ENCODE data around the gene DLEC1. TPM values are rescaled to one million over a fixed set of nuclear protein-coding genes. Genes with fewer than 3 reads are reported as not detected.
A peak's percentile ranks its signal among the peaks of the same experiment; 100 is the strongest.

Gene DLEC1
- polyA plus RNA-seq, 1 experiment, result 0.04 TPM

GRCh38 chr3:37991823-37992222, 47.2 kb upstream of the DLEC1 start:
- H3K27me3 ChIP-seq (ENCODE audit: control insufficient read depth, insufficient read depth, low read length), result peaks cover 4% of the 10 kb centered on the region
- ChIA-PET CTCF (interaction anchor here (2.1 kb wide), 1 partner anchor 12 kb away, joined by 4 read pairs; no protein-coding TSS in a partner anchor), POLR2A (no interaction called here)
- H3K27ac ChIP-seq (ENCODE audit: low read depth, low read length), result no peak overlapping the region
- TF ChIP-seq CTCF (IDR thresholded peaks at IDR 0.05; ENCODE audit: low read depth, low read length), result no peak
- DNase-seq (ENCODE audit: low read depth, low spot score), result no peak
- no peak overlapping the region for H3K4me3 ChIP-seq (ENCODE audit: low read depth, low read length)
- no peaks in the 10 kb centered on the region; the same call in 1 of the 2 replicates for H3K9me3 ChIP-seq (ENCODE audit: control insufficient read depth, insufficient read depth, low read length)

GRCh38 chr3:37992271-37993066, 46.5 kb upstream of the DLEC1 start:
- H3K9me3 ChIP-seq (ENCODE audit: control insufficient read depth, insufficient read depth, low read length), result no peaks in the 10 kb centered on the region; the same call in 1 of the 2 replicates
- POLR2A ChIA-PET, result no interaction called here
- peaks cover 4% of the 10 kb centered on the region for H3K27me3 ChIP-seq (ENCODE audit: control insufficient read depth, insufficient read depth, low read length)
- TF ChIP-seq CTCF (IDR thresholded peaks at IDR 0.05; ENCODE audit: low read depth, low read length), result no peak
- no peak overlapping the region for H3K4me3 ChIP-seq (ENCODE audit: low read depth, low read length)
- DNase-seq (ENCODE audit: low read depth, low spot score), result no peak
- CTCF ChIA-PET, result interaction anchor here (2.1 kb wide), 1 partner anchor 11 kb away, joined by 4 read pairs; no protein-coding TSS in a partner anchor
- H3K27ac ChIP-seq (ENCODE audit: low read depth, low read length), result no peak overlapping the region

GRCh38 chr3:37993067-37993455, 45.9 kb upstream of the DLEC1 start:
- CTCF ChIA-PET, result interaction anchor here (2.1 kb wide), 1 partner anchor 11 kb away, joined by 4 read pairs; no protein-coding TSS in a partner anchor
- Histone ChIP-seq H3K27me3 (ENCODE audit: control insufficient read depth, insufficient read depth, low read length) (peaks cover 4% of the 10 kb centered on the region), H3K27ac (ENCODE audit: low read depth, low read length) (no peak overlapping the region), H3K4me3 (ENCODE audit: low read depth, low read length) (no peak overlapping the region), H3K9me3 (ENCODE audit: control insufficient read depth, insufficient read depth, low read length) (no peaks in the 10 kb centered on the region; the same call in 1 of the 2 replicates)
- DNase-seq (ENCODE audit: low read depth, low spot score), result no peak
- POLR2A ChIA-PET, result no interaction called here
- no peak for TF ChIP-seq CTCF (IDR thresholded peaks at IDR 0.05; ENCODE audit: low read depth, low read length)

GRCh38 chr3:37993460-37993819, 45.6 kb upstream of the DLEC1 start:
- Histone ChIP-seq H3K27me3 (ENCODE audit: control insufficient read depth, insufficient read depth, low read length) (peaks cover 4% of the 10 kb centered on the region), H3K27ac (ENCODE audit: low read depth, low read length) (peak overlapping the region; percentile 85), H3K9me3 (ENCODE audit: control insufficient read depth, insufficient read depth, low read length) (no peaks in the 10 kb centered on the region; the same call in 1 of the 2 replicates), H3K4me3 (ENCODE audit: low read depth, low read length) (peak overlapping the region; percentile 67)
- DNase-seq (ENCODE audit: low read depth, low spot score), result no peak
- POLR2A ChIA-PET, result no interaction called here
- TF ChIP-seq CTCF (IDR thresholded peaks at IDR 0.05; ENCODE audit: low read depth, low read length), result no peak
- CTCF ChIA-PET, result interaction anchor here (2.1 kb wide), 1 partner anchor 10 kb away, joined by 4 read pairs; no protein-coding TSS in a partner anchor
